Peyer's patch (tissue), 4 donors: ENCODE measurements around the gene RAD51AP1.
A peak's percentile ranks its signal among the peaks of the same experiment; 100 is the strongest.

Experiments used
- POLR2A ChIP-seq, 2 donors: fragments of 450-650 bp; IDR thresholded peaks; one replicate each; pipeline ENCODE4 v1.5.1; 2017; ENCODE audit warnings: antibody characterized with exemption in 2 of 2, mild to moderate bottlenecking in 2 of 2, moderate library complexity in 2 of 2
- TF ChIP-seq, protein P1 (sequence below), 6 experiments: fragments of 450-650 bp in 4 of 6; fragments of 200-600 bp in 2 of 6; sonication (generic) in 1 of 6; IDR thresholded peaks; one replicate each; pipeline ENCODE4 v1.5.1; 2017 to 2019; ENCODE audit warnings: antibody characterized with exemption in 6 of 6, mild to moderate bottlenecking in 3 of 6, moderate library complexity in 1 of 6

DNA sequence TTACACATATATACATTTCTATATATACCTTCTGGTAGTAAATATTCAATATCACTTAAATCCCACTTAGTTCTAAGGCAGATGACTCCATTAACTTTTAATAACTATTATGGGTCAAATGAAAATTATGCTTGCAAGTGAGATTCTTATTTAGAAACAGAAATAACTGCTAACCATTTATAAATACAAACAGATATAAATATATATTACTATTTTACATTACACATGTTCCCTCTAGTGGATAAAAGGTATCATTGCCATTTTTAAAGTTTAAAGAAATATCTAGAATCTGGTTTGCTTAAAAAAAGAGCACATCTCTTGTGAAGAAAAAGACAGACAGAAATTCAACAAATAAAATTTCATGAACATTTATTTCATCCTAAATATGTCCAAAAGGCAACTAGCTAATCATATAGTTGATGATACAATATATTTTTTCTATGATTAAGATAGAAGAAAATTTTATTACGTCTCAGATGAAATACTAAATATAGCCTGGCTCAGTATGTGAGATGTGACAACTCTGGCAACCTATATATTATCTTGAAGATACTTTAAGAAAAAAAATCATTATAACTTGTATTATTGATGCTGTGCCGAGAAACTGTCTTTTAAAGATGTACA is 11.7 kb upstream of the RAD51AP1 start:
- TF ChIP-seq, protein P1, sequence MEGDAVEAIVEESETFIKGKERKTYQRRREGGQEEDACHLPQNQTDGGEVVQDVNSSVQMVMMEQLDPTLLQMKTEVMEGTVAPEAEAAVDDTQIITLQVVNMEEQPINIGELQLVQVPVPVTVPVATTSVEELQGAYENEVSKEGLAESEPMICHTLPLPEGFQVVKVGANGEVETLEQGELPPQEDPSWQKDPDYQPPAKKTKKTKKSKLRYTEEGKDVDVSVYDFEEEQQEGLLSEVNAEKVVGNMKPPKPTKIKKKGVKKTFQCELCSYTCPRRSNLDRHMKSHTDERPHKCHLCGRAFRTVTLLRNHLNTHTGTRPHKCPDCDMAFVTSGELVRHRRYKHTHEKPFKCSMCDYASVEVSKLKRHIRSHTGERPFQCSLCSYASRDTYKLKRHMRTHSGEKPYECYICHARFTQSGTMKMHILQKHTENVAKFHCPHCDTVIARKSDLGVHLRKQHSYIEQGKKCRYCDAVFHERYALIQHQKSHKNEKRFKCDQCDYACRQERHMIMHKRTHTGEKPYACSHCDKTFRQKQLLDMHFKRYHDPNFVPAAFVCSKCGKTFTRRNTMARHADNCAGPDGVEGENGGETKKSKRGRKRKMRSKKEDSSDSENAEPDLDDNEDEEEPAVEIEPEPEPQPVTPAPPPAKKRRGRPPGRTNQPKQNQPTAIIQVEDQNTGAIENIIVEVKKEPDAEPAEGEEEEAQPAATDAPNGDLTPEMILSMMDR (IDR thresholded peaks at IDR 0.05), result peak; percentile 20 to 59 (median 43)
- no peak for TF ChIP-seq POLR2A (IDR thresholded peaks at IDR 0.05)
